ENCODE results near the gene RBMS1. TPM values are rescaled to one million over a fixed set of nuclear protein-coding genes. Genes with fewer than 3 reads are reported as not detected.
A peak's percentile ranks its signal among the peaks of the same experiment; 100 is the strongest.

The RBMS1 gene
- total and polyA plus RNA-seq, 2 of the 13 experiments (the other 11 are each of a cell fraction or from before 2014, with no cell fraction given), result 55.5 to 110 TPM

GRCh38 chr2:160492401-160493226, 993 bp downstream of the RBMS1 start (continued):
- TF ChIP-seq, protein P1, sequence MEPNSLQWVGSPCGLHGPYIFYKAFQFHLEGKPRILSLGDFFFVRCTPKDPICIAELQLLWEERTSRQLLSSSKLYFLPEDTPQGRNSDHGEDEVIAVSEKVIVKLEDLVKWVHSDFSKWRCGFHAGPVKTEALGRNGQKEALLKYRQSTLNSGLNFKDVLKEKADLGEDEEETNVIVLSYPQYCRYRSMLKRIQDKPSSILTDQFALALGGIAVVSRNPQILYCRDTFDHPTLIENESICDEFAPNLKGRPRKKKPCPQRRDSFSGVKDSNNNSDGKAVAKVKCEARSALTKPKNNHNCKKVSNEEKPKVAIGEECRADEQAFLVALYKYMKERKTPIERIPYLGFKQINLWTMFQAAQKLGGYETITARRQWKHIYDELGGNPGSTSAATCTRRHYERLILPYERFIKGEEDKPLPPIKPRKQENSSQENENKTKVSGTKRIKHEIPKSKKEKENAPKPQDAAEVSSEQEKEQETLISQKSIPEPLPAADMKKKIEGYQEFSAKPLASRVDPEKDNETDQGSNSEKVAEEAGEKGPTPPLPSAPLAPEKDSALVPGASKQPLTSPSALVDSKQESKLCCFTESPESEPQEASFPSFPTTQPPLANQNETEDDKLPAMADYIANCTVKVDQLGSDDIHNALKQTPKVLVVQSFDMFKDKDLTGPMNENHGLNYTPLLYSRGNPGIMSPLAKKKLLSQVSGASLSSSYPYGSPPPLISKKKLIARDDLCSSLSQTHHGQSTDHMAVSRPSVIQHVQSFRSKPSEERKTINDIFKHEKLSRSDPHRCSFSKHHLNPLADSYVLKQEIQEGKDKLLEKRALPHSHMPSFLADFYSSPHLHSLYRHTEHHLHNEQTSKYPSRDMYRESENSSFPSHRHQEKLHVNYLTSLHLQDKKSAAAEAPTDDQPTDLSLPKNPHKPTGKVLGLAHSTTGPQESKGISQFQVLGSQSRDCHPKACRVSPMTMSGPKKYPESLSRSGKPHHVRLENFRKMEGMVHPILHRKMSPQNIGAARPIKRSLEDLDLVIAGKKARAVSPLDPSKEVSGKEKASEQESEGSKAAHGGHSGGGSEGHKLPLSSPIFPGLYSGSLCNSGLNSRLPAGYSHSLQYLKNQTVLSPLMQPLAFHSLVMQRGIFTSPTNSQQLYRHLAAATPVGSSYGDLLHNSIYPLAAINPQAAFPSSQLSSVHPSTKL (CRISPR knock-in tag; IDR thresholded peaks at IDR 0.05), result peak; percentile 93
- TF ChIP-seq, protein P2, sequence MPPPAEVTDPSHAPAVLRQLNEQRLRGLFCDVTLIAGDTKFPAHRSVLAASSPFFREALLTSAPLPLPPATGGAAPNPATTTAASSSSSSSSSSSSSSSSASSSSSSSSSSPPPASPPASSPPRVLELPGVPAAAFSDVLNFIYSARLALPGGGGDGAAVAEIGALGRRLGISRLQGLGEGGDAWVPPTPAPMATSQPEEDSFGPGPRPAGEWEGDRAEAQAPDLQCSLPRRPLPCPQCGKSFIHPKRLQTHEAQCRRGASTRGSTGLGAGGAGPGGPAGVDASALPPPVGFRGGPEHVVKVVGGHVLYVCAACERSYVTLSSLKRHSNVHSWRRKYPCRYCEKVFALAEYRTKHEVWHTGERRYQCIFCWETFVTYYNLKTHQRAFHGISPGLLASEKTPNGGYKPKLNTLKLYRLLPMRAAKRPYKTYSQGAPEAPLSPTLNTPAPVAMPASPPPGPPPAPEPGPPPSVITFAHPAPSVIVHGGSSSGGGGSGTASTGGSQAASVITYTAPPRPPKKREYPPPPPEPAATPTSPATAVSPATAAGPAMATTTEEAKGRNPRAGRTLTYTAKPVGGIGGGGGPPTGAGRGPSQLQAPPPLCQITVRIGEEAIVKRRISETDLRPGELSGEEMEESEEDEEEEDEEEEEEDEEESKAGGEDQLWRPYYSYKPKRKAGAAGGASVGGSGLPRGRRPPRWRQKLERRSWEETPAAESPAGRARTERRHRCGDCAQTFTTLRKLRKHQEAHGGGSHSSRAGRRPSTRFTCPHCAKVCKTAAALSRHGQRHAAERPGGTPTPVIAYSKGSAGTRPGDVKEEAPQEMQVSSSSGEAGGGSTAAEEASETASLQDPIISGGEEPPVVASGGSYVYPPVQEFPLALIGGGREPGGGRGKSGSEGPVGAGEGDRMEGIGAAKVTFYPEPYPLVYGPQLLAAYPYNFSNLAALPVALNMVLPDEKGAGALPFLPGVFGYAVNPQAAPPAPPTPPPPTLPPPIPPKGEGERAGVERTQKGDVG (CRISPR knock-in tag; IDR thresholded peaks at IDR 0.05; ENCODE audit: borderline replicate concordance), result no peak
- TF ChIP-seq PHB2 (IDR thresholded peaks at IDR 0.05; ENCODE audit: partially characterized antibody) (no peak), NAIF1 (CRISPR knock-in tag; IDR thresholded peaks at IDR 0.05; ENCODE audit: borderline replicate concordance) (peak; percentile 6; the same call in 1 of the 2 replicates), ZNF460 (CRISPR knock-in tag; IDR thresholded peaks at IDR 0.05; ENCODE audit: borderline replicate concordance) (peak; percentile 36; the same call in 1 of the 2 replicates), ZNF24 (IDR thresholded peaks at IDR 0.05) (no peak), ZBTB25 (CRISPR knock-in tag; IDR thresholded peaks at IDR 0.05) (no peak), ZNF563 (CRISPR knock-in tag; IDR thresholded peaks at IDR 0.05) (no peak; the same call in none of the 2 replicates), MAZ (IDR thresholded peaks at IDR 0.05; ENCODE audit: borderline replicate concordance, low read depth, low read length) (peak; percentile 97), MAZ (CRISPR knock-in tag; IDR thresholded peaks at IDR 0.05; ENCODE audit: low read depth) (peak; percentile 48)
- TF ChIP-seq, protein P3, sequence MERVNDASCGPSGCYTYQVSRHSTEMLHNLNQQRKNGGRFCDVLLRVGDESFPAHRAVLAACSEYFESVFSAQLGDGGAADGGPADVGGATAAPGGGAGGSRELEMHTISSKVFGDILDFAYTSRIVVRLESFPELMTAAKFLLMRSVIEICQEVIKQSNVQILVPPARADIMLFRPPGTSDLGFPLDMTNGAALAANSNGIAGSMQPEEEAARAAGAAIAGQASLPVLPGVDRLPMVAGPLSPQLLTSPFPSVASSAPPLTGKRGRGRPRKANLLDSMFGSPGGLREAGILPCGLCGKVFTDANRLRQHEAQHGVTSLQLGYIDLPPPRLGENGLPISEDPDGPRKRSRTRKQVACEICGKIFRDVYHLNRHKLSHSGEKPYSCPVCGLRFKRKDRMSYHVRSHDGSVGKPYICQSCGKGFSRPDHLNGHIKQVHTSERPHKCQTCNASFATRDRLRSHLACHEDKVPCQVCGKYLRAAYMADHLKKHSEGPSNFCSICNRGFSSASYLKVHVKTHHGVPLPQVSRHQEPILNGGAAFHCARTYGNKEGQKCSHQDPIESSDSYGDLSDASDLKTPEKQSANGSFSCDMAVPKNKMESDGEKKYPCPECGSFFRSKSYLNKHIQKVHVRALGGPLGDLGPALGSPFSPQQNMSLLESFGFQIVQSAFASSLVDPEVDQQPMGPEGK (CRISPR knock-in tag; IDR thresholded peaks at IDR 0.05), result peak; percentile 100
- TF ChIP-seq, protein P4, sequence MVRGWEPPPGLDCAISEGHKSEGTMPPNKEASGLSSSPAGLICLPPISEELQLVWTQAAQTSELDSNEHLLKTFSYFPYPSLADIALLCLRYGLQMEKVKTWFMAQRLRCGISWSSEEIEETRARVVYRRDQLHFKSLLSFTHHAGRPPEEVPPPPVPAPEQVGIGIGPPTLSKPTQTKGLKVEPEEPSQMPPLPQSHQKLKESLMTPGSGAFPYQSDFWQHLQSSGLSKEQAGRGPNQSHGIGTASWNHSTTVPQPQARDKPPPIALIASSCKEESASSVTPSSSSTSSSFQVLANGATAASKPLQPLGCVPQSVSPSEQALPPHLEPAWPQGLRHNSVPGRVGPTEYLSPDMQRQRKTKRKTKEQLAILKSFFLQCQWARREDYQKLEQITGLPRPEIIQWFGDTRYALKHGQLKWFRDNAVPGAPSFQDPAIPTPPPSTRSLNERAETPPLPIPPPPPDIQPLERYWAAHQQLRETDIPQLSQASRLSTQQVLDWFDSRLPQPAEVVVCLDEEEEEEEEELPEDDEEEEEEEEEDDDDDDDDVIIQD (CRISPR knock-in tag; IDR thresholded peaks at IDR 0.05; ENCODE audit: low read depth), result peak; percentile 51; the same call in 1 of the 2 replicates
- TF ChIP-seq, protein P5, sequence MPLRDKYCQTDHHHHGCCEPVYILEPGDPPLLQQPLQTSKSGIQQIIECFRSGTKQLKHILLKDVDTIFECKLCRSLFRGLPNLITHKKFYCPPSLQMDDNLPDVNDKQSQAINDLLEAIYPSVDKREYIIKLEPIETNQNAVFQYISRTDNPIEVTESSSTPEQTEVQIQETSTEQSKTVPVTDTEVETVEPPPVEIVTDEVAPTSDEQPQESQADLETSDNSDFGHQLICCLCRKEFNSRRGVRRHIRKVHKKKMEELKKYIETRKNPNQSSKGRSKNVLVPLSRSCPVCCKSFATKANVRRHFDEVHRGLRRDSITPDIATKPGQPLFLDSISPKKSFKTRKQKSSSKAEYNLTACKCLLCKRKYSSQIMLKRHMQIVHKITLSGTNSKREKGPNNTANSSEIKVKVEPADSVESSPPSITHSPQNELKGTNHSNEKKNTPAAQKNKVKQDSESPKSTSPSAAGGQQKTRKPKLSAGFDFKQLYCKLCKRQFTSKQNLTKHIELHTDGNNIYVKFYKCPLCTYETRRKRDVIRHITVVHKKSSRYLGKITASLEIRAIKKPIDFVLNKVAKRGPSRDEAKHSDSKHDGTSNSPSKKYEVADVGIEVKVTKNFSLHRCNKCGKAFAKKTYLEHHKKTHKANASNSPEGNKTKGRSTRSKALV (CRISPR knock-in tag; IDR thresholded peaks at IDR 0.05), result peak; percentile 70

All from HepG2 (cell line).